LNCaP clone FGC (cell line): ENCODE measurements around the gene YPEL5.

Experiments
- DNase-seq: peaks from one replicate; pipeline ENCODE4 v3.0.0-alpha.2; 2011; ENCODE audit warnings: low read depth
- H3K4me3 ChIP-seq: 2 replicates; pipeline ENCODE4 v1.5.1; 2011; ENCODE audit warnings: mild to moderate bottlenecking, low read depth, low read length, control low read depth
- TF ChIP-seq, protein P1 (sequence below): IDR thresholded peaks from 2 replicates; pipeline ENCODE4 v1.5.1; 2012; ENCODE audit warnings: mild to moderate bottlenecking; ENCODE audit not compliant: control insufficient read depth, insufficient read depth; ENCODE audit errors: extremely low read depth

The YPEL5 gene

DNA sequence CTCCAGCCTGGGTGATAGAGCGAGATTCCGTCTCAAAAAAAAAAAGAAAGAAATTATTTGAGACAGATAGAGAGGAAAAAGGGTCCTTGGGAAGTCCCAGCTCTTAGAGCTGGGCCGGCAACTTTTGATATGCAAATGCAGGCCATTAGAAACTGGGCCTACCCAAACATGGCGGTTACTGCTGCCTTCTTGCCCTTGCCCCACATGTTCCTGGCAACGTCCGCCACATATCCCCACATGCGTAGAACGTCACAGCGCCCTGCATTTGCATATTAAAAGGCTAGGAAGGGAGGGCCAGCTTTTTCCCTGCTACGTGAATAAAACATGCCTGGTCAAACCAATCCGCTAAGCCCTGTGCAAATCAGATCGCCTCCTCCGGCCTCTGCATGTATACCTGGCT is 43.8 kb downstream of the YPEL5 start:
- no peak for DNase-seq
- TF ChIP-seq, protein P1, sequence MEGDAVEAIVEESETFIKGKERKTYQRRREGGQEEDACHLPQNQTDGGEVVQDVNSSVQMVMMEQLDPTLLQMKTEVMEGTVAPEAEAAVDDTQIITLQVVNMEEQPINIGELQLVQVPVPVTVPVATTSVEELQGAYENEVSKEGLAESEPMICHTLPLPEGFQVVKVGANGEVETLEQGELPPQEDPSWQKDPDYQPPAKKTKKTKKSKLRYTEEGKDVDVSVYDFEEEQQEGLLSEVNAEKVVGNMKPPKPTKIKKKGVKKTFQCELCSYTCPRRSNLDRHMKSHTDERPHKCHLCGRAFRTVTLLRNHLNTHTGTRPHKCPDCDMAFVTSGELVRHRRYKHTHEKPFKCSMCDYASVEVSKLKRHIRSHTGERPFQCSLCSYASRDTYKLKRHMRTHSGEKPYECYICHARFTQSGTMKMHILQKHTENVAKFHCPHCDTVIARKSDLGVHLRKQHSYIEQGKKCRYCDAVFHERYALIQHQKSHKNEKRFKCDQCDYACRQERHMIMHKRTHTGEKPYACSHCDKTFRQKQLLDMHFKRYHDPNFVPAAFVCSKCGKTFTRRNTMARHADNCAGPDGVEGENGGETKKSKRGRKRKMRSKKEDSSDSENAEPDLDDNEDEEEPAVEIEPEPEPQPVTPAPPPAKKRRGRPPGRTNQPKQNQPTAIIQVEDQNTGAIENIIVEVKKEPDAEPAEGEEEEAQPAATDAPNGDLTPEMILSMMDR: no peak
- no peak overlapping the region for H3K4me3 ChIP-seq

DNA sequence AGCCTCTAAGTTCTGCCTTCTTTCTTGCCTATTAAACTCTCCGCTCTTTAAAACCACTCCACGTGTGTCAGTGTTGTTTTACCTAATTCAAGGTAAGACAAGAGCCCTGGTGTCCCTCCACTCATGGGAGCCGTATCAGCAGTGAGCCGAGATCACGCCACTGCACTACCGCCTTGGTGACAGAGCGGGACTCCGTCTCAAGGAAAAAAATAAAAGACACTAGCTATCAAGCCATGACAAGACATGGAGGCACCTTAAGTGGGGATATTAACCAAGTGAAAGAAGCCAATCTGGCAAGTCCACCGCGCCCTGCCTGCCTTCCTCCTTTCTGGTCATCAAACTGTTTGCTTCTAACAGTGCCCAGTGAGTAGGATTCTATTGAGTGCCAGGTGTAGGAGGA is 44.3 kb downstream of the YPEL5 start:
- H3K4me3 ChIP-seq: no peak overlapping the region
- DNase-seq: no peak
- TF ChIP-seq, protein P1: no peak

DNA sequence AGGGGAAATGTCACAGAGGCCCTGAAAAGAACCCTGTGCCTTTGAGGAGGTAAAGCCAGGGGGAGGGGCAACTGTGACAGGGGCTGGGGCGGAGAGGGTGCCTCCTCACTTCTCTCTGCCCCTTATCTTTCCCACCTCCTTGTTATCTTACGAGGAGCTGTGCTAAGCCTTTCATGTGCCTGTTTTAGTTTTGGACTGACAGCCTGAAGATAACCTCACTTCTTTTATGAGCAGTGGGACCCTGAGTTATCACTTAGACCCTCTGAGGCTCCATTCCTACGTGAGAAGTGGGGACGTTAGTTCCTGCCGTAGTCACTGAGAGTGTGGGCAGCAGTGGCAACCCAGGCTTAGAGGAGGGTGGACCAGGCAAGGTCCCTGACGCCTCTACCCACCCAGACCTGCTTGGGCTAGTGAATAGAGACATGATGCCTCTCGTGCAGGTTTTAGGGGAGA is 45.0 kb downstream of the YPEL5 start:
- H3K4me3 ChIP-seq: no peak overlapping the region
- DNase-seq: no peak
- TF ChIP-seq, protein P1: no peak

DNA sequence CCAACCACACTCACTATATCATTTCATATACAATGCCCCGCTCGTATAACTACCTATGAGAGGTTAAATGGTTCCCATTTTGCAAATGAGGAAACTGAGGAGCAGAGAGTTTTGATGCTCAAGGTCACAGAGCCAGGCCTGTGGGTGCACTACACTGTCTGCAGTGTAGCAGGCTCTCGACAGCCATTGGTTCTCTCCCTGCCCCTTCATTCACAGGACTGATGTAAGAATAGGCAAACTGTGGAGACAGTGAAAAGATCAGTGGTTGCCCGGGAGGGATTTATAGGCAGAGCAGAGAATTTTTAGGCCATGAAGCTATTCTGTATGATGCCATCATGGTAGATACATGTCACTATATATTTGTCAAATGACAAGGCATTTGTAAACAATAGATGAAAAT is 45.5 kb downstream of the YPEL5 start:
- no peak for DNase-seq
- H3K4me3 ChIP-seq: no peak overlapping the region
- TF ChIP-seq, protein P1: no peak

DNA sequence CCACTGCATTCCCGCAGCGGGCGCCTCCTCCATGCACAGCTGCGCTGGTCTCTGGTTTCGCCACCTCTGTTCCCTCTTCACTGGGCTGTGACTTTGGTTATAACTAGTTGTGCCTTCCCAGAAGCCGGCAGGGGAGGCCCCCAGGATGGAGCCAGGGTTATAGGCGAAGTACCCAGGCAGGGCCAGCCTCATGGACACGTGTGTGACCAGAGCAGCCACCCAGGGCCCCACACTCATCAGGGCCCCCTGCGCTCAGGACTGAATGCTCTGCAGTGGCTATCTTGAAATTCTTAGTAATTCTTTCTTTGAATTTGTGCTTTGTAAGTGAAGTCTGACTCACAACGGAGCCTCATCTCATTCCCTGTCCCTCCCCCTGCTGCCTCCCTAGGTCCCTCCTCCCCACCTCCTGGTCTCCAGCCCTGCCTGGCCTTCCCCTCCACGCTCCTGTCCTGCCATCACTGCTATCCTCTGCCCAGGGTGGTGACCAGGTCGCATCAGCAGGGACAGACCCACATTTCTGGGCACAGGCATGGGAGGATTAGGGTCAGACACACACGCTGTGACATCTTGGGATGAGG is 46.4 kb downstream of the YPEL5 start:
- TF ChIP-seq, protein P1: no peak
- H3K4me3 ChIP-seq: no peak overlapping the region
- no peak for DNase-seq

DNA sequence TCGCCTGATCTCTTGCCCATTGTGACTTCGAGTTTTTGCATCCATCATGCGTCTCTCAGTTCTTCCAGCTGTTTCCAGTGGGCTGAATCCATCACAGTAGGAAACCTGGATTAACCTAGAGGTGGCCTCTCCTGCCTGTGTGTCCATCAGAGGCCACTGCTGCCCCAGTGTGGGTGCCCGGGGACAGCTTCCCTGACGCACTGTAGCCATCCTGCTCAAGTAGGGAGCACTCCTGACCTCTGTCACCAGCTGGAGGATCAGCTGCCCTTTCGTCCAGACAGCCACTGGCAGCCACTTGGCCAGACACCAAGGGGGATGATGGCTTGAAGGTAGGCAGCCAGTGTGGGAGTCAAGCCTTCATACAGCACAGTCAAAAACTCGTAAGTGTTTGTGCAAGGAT is 47.6 kb downstream of the YPEL5 start:
- no peak overlapping the region for H3K4me3 ChIP-seq
- DNase-seq: no peak
- TF ChIP-seq, protein P1: no peak

DNA sequence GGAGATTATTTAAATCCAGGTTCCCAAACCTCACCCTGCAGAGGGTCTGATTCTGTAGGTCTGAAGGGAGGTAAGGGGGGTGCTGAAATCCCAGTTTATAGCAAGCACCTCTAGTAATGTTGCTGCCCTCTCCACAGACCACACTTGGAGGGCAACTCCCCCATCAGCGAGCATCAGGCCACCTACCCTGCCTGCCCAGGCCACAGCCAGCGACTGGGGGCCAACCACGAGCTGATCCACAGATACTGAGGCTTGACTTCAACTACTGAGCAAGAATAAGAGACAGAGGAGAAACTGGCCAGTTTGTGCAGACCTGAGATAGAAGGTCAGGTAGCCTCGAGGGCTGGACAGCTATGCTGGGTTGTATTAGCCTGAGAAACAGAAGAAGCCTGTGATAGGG is 48.2 kb downstream of the YPEL5 start:
- DNase-seq: no peak
- TF ChIP-seq, protein P1: no peak
- no peak overlapping the region for H3K4me3 ChIP-seq
